Muscle of arm (tissue), 12 donors: ENCODE data around the gene ARHGAP22. TPM values are rescaled to one million over a fixed set of nuclear protein-coding genes. Genes with fewer than 3 reads are reported as not detected.

ENCODE experiments used
- DNase-seq: peaks from one replicate; pipeline ENCODE4 v3.0.0-alpha.2; 2013
- polyA plus RNA-seq, 12 donors: library from polyadenylated mRNA; unstranded; fragments of 120-200 nt; gene quantifications; one replicate each; pipeline ENCODE4 v1.2.1, GENCODE V29; 2013; ENCODE audit not compliant: insufficient read length in 12 of 12

Gene ARHGAP22
- polyA plus RNA-seq, 12 donors: 0.76 to 3.4 (median 1.3) TPM; not detected in 2

DNA sequence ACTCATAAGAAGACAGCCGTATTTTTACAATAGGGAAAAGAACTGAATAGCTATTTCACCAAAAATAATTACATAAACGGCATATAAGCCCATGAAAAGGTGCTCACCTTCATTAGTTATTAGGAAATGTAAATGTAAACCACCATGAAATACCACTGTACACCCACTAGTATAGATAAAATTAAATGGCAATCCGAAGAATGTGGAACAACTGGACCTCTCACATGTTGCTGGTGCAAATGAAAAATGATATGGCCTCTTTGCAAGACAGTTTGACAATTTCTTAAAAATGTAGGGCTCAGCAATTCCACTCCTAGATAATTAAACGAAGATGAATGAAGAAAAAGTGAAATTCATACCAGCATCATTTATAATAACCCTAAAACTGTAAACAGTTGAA, 206.6 kb downstream of the ARHGAP22 start:
- DNase-seq: no peak

Other genes starting within 250 kb of the ARHGAP22 start
- gene WDFY4, start 79.8 kb upstream of the ARHGAP22 start, polyA plus RNA-seq: 1 to 10 TPM in 10 of 12 donors, not detected in 2; 2.0 to 7.3 (median 3.0) TPM